HG02840 (cell line): Measurements from ENCODE around the gene WDFY2.

Experiments
- ATAC-seq: cut with Tn5 transposase; IDR thresholded peaks from one replicate; pipeline ENCODE4 v1.9.1; 2021; ENCODE audit warnings: mild to moderate bottlenecking, moderate library complexity, moderate number of reproducible peaks; ENCODE audit not compliant: unreplicated experiment, low FRiP score

The WDFY2 gene

GRCh38 chr13:51763486-51763885 is 179.2 kb downstream of the WDFY2 start:
- no peak for ATAC-seq

DNA sequence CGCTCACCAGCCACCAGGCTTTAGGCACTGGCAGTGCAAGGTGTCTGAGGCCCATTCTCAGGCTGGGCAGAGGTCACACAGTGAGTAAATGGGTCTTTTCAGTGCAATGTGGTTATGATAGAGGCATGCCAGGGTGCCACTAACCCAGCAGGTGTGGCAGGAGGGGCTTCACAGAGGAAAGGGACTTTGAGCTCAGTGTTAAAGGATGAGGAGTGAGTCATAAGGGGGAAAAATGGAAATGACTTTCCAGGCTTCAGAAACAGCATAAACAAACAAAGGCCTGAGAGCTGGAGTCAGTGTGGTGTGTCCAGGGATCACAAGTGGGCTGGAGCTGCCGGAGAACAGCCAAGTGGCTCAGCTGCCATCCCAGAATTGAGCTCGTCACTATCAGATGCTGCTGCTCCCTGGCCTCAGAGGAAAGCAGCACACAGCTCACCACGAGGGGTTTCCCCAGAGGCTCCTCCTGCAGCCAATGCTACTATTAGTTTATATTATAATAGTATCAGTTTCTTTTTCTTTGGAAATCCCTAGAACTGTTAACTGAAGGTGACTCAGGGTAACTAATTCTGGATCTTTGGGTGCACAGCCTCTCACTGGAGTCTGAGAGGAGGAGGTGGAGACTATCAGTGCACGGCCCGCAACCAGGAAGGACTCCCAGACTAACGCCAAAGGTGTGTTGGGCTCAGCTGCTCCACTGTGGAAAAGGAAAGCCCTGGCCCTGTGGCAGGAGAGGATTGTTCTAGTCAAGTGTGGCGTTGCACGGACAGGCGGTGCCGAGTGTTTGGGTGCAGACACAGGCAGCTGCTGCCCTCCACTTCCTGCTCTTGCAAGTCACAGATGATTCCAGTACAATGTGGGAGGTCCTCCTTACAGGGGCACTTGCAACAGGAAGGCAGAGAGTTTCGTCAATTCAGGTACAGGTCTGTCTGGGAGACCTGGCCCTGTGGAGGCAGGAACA is 180.2 kb downstream of the WDFY2 start:
- ATAC-seq: peak; percentile 80

GRCh38 chr13:51765142-51765515 is 180.9 kb downstream of the WDFY2 start:
- no peak for ATAC-seq

GRCh38 chr13:51767100-51767499 is 182.8 kb downstream of the WDFY2 start:
- ATAC-seq: no peak

- ATAC-seq: no peak
Observed at GRCh38 chr13:51768378-51768921, 184.2 kb downstream of the WDFY2 start.

- ATAC-seq: no peak
Observed at GRCh38 chr13:51768976-51769375, 184.7 kb downstream of the WDFY2 start.

DNA sequence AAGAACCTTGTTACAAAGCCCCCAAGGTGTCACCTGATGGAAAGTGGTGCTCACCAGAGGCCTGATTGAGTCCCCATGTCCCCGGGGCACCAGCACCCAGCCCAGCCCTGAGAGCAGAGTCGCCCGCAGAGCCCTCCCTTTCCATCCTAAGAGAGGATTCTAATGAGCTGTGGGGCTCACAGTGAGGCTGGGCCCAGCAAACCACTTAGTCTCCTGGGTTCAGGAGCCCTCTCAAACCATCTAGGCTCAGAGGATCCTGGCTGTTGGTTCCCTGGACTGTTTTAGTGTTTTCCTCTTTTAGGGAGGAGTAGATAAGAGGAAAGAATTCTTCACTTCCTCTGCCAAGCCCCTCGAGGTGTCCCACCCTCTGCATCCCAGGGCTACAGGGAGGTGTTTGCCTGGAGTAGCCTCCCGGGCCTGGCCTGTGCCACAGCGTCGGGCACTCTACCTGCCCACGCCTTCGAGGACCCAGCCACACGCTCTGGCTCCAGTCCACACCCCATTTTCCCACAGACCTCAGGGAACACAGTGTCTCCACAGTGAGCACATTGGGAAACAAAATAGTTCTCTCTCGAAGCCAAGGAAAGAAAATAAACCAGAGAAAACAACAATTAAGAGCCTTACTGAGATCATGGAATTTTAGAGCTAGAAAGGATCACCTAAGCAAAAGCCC is 185.3 kb downstream of the WDFY2 start:
- no peak for ATAC-seq

DNA sequence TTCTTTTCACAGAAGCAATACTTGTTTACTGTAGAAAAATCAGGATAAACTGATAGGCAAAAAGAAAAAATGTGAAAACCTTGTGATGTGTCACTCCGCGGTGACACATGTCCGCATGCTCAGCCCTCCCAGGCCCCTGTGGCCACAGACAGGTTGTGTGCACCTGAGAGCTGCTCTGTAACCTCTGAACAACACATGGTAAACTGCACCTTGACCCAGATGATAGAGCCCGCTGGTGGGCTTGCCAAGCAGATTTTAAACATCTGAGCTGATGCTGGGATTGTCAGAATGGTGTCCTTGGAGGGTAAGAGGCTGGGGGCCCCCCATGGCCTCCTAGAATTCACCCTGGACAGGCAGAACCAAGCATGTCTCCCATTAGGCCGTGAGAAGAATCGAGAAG is 185.9 kb downstream of the WDFY2 start:
- no peak for ATAC-seq

DNA sequence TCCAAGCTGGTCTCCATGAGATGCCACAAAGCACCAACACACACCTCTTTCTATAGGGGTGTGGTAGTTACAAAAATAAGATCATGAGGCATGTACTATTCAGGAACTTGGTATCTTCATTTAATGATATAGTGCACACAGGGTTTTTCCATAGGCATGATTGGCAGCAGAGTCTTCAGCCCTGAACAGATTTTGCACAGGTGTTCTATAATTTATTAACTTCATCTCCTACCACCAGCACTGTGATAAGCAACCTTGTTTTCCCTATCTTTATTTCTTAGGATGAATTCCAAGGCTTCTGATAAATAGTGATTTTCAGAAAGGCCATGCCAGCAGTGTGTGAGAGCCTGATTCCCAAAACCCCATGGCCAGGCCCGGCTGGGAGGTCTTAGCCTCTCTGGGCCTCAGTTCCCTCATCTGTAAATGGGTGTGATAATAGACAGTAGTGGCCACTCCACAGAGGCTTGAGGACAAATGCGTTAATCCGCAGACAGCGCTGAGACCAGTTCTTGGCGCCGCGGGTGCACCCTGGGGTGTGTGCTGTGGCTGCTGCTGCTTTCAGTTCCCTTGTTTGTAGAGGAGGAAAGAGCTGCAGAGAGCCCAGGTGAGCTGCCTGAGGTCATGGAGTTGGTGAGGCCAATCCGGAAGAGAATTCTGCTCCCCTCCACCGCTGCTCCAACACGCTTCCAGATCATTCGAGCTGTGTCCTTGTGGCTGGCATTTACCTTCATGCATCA is 186.6 kb downstream of the WDFY2 start:
- no peak for ATAC-seq

DNA sequence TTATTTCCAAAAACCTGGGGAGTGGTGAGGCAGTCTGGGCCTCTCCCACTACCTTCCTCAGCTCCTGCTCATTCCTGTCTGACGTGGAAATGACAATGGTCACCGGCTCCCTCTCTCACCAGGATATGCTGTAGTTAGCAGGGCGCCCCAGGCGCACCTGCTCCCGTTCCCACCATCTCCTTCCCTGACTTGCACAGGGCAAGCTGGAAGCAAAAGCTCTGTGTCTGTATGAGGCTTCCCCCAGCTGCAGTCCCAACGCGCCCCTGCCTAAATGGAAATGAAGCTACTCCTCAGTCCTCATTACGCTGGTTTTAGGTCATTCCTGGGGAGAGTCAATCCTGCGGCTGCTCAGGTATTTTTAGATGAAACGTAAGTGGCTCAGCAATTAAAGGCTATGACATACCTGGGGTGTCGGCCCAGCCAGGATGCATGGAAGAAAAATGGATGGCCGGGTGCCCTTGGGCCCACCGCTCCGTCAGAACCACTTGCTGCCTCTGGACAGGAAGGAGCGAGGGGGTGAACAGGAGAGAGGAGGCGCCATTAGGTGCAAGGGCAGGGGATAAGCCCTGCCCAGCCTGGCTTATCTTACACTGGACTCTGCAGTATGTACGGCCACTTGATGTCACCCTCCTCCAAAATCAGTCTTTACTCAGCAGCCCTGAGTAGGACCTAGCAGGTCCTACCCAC is 187.3 kb downstream of the WDFY2 start:
- ATAC-seq: no peak

DNA sequence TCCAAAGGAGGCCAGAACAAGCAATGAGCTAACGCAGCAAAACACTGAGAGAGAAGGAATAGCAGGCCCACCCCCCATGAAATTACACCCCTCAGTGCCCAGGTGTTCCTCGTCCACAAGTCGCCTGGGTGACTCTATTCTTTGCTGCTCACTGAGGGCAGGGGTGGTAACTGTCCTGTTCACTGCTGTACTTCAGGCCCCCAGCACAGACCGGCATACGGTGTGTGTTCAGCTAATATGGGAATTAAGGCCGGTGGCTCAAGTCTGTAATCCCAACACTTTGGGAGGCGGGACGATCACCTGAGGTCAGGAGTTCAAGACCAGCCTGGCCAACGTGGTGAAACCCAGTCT is 187.8 kb downstream of the WDFY2 start:
- ATAC-seq: no peak

- no peak for ATAC-seq
Observed at GRCh38 chr13:51772781-51773180, 188.5 kb downstream of the WDFY2 start.

- no peak for ATAC-seq
Observed at GRCh38 chr13:51773515-51773914, 189.3 kb downstream of the WDFY2 start.

DNA sequence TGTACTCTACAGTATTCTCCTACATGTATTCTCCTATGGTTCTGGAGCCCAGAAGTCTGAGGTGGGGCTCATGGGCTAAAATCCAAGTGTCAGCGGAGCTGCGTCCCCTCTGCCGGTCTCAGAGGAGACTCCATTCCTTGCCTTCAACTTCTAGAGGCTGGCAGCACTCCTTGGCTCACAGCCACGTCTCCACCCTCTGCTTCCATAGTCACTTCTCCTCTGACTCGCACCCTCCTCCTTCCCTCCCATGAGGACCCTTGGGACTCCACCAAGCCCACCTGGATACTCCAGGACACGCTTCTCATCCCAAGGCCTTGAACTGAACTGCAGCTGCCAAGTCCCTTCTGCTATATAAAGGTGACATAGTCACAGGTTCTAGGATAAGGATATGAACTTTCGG is 191.9 kb downstream of the WDFY2 start:
- ATAC-seq: no peak

- ATAC-seq: no peak
Observed at GRCh38 chr13:51777921-51778320, 193.7 kb downstream of the WDFY2 start.

GRCh38 chr13:51778392-51778791 is 194.1 kb downstream of the WDFY2 start:
- no peak for ATAC-seq

- ATAC-seq: no peak
Observed at GRCh38 chr13:51780099-51780498, 195.8 kb downstream of the WDFY2 start.

DNA sequence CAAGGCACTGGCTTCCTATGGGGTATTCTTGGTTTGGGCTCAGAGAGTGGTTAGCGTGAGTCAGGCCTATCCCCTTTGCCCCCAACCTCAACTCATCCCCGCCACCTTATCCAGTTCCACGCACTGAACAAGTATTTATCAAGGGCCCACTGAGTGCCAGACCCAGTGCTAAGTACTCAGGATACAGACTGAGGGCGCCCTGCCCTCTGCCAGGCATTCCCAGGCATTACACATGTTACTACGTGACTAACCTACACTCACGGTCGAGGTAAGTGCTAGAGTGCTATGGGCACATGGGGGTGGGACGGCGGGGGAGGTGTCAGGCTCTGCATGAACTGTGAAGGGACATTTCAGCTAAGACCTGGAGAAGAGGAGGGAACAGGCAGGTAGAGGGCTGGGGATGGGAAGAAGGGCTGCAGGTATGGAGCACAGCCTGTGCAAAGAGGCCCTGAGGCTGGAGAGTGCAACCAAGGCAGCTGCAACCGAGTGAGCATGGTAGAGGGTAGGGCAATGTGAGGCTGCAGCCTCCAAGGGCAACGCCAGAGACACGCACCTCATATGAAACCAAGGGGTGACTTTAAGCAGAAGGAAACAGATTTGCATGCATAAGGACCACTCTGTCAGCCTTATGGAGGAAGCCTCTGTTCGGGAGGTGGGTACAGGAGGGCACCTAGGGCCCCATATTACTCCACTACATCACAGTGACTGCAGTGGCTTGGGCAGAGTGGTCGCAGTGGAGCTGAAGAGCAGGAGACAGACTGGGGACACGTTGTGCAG is 197.2 kb downstream of the WDFY2 start:
- ATAC-seq: no peak

DNA sequence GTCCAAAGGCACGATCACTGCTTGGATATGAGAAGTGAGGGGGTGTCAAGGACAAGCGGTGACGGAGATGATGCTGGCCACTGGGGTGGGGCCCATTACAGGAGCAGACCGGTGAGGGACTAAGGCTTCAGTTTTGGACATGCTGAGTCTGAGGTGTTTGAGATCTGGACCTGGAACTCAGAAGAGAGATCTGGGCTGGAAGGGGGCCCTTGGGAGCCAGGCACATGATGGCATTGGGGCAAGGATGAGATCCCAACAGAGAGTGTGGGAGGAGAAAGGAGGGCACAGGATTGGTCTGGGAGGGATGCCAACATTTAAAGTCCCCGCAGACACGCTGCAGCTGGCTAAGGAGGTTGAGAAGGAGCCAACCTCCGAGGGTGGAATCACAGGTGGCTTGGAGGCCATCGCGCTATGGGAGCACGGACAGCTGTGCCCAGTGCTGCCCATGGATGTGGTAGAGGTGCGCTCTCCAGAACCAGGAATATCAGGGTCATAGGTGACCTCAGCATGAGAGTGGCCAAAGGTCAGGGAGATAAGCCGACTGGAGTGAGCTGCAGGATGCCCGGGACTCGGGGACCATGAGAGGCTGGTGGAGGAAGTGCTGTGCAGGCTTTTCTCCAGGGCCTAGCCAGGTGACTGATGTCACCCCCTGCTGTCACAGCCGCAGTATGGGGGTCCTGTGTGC is 197.9 kb downstream of the WDFY2 start:
- no peak for ATAC-seq
